Measurements from ENCODE around the gene SURF2. TPM values are rescaled to one million over a fixed set of nuclear protein-coding genes. Genes with fewer than 3 reads are reported as not detected.
"Not testable (repeated sequence)": the region's sequence is repeated elsewhere in the genome, so short reads cannot be mapped to it uniquely, and the experiment has no call there.

Gene SURF2
- total RNA-seq (2014; rRNA removed; shearing (Covaris generic); ENCODE audit: low replicate concordance): 28.5 and 47.2 TPM in 2 replicates

GRCh38 chr9:133356391-133357091 is at the start of gene SURF2, which contains the start of gene SURF1:
Gene SURF2 (plus strand): TSS chr9:133356550. CDS start chr9:133356593, 43 bp downstream.
Gene SURF1 (minus strand): TSS chr9:133356487. CDS start chr9:133356453, 34 bp downstream.
- Histone ChIP-seq H3K27me3 (no peaks in the 10 kb centered on the region), H3K9me3 (no peaks in the 10 kb centered on the region), H3K36me3 (peaks cover 37% of the 10 kb centered on the region), H3K4me3 (peak within 1 kb of the TSS; percentile 64)
- DNase-seq: peak; percentile 91

GRCh38 chr9:133307301-133307700 is 49.0 kb upstream of the SURF2 start:
- peaks cover 6% of the 10 kb centered on the region for H3K9me3 ChIP-seq
- H3K36me3 ChIP-seq: no peaks in the 10 kb centered on the region
- no peaks in the 10 kb centered on the region for H3K27me3 ChIP-seq

GRCh38 chr9:133309608-133310007 is 46.7 kb upstream of the SURF2 start:
- no peak for DNase-seq
- no peak overlapping the region for H3K4me3 ChIP-seq
- no peaks in the 10 kb centered on the region for H3K36me3 ChIP-seq
- H3K9me3 ChIP-seq: peaks cover 6% of the 10 kb centered on the region
- H3K27me3 ChIP-seq: no peaks in the 10 kb centered on the region

More at GRCh38 chr9:133307301-133307700, 49.0 kb upstream of the SURF2 start:
- H3K4me3 ChIP-seq: no peak overlapping the region
- DNase-seq: no peak

GRCh38 chr9:133315997-133316396 is 40.4 kb upstream of the SURF2 start:
- DNase-seq: no peak
- H3K27me3 ChIP-seq: no peaks in the 10 kb centered on the region

GRCh38 chr9:133317551-133317950 is 38.8 kb upstream of the SURF2 start:
- not testable (repeated sequence) for H3K9me3 ChIP-seq, H3K27me3 ChIP-seq, H3K4me3 ChIP-seq, H3K36me3 ChIP-seq, DNase-seq

More at GRCh38 chr9:133315997-133316396, 40.4 kb upstream of the SURF2 start:
- no peaks in the 10 kb centered on the region for H3K9me3 ChIP-seq
- no peaks in the 10 kb centered on the region for H3K36me3 ChIP-seq
- H3K4me3 ChIP-seq: no peak overlapping the region

- H3K4me3 ChIP-seq: no peak overlapping the region
- H3K36me3 ChIP-seq: no peaks in the 10 kb centered on the region
- no peaks in the 10 kb centered on the region for H3K9me3 ChIP-seq
- H3K27me3 ChIP-seq: no peaks in the 10 kb centered on the region
- no peak for DNase-seq
Observed at GRCh38 chr9:133320421-133320881, 35.9 kb upstream of the SURF2 start.

GRCh38 chr9:133321411-133321935 is 34.9 kb upstream of the SURF2 start:
- Histone ChIP-seq H3K4me3 (no peak overlapping the region), H3K9me3 (no peaks in the 10 kb centered on the region), H3K27me3 (no peaks in the 10 kb centered on the region), H3K36me3 (no peaks in the 10 kb centered on the region)
- DNase-seq: no peak

GRCh38 chr9:133322701-133323100 is 33.6 kb upstream of the SURF2 start:
- no peak for DNase-seq
- Histone ChIP-seq H3K9me3 (no peaks in the 10 kb centered on the region), H3K27me3 (no peaks in the 10 kb centered on the region), H3K4me3 (no peak overlapping the region), H3K36me3 (no peaks in the 10 kb centered on the region)

GRCh38 chr9:133323211-133323610 is 33.1 kb upstream of the SURF2 start:
- Histone ChIP-seq H3K27me3 (no peaks in the 10 kb centered on the region), H3K36me3 (no peaks in the 10 kb centered on the region), H3K9me3 (no peaks in the 10 kb centered on the region), H3K4me3 (no peak overlapping the region)
- DNase-seq: no peak

GRCh38 chr9:133323991-133324703 is 32.2 kb upstream of the SURF2 start:
- no peaks in the 10 kb centered on the region for H3K27me3 ChIP-seq
- H3K36me3 ChIP-seq: no peaks in the 10 kb centered on the region
- no peak for DNase-seq
- no peaks in the 10 kb centered on the region for H3K9me3 ChIP-seq
- no peak overlapping the region for H3K4me3 ChIP-seq

- not testable (repeated sequence) for DNase-seq, H3K27me3 ChIP-seq, H3K4me3 ChIP-seq, H3K9me3 ChIP-seq
- H3K36me3 ChIP-seq: peaks cover 17% of the 10 kb centered on the region
Observed at GRCh38 chr9:133327021-133327420, 29.3 kb upstream of the SURF2 start.

GRCh38 chr9:133327834-133328484 is 28.4 kb upstream of the SURF2 start:
- Histone ChIP-seq H3K9me3 (no peaks in the 10 kb centered on the region), H3K36me3 (peaks cover 27% of the 10 kb centered on the region), H3K27me3 (no peaks in the 10 kb centered on the region), H3K4me3 (no peak overlapping the region)
- no peak for DNase-seq

GRCh38 chr9:133329306-133330156 is 26.8 kb upstream of the SURF2 start:
- not testable (repeated sequence) for DNase-seq, H3K9me3 ChIP-seq, H3K4me3 ChIP-seq, H3K27me3 ChIP-seq
- peaks cover 42% of the 10 kb centered on the region for H3K36me3 ChIP-seq

GRCh38 chr9:133331221-133331620 is 25.1 kb upstream of the SURF2 start:
- no peak overlapping the region for H3K4me3 ChIP-seq
- H3K36me3 ChIP-seq: peaks cover 47% of the 10 kb centered on the region
- H3K9me3 ChIP-seq: no peaks in the 10 kb centered on the region
- DNase-seq: no peak
- no peaks in the 10 kb centered on the region for H3K27me3 ChIP-seq

- Histone ChIP-seq H3K36me3 (peaks cover 52% of the 10 kb centered on the region), H3K4me3 (no peak overlapping the region), H3K9me3 (no peaks in the 10 kb centered on the region), H3K27me3 (no peaks in the 10 kb centered on the region)
- no peak for DNase-seq
Observed at GRCh38 chr9:133331641-133332380, 24.5 kb upstream of the SURF2 start.

- Histone ChIP-seq H3K9me3 (no peaks in the 10 kb centered on the region), H3K4me3 (no peak overlapping the region), H3K36me3 (peaks cover 52% of the 10 kb centered on the region), H3K27me3 (no peaks in the 10 kb centered on the region)
- no peak for DNase-seq
Observed at GRCh38 chr9:133332381-133332730, 24.0 kb upstream of the SURF2 start.

Data from MG63 (cell line).